GM19468 (cell line): Measurements from ENCODE around the gene ZMIZ1.
"Not testable (repeated sequence)": the region's sequence is repeated elsewhere in the genome, so short reads cannot be mapped to it uniquely, and the experiment has no call there.

Experiments used
- ATAC-seq: cut with Tn5 transposase; IDR thresholded peaks from one replicate; pipeline ENCODE4 v1.9.1; 2021; ENCODE audit warnings: mild to moderate bottlenecking, moderate library complexity, moderate number of reproducible peaks; ENCODE audit not compliant: unreplicated experiment; ENCODE audit errors: extremely low read depth

Gene ZMIZ1

DNA sequence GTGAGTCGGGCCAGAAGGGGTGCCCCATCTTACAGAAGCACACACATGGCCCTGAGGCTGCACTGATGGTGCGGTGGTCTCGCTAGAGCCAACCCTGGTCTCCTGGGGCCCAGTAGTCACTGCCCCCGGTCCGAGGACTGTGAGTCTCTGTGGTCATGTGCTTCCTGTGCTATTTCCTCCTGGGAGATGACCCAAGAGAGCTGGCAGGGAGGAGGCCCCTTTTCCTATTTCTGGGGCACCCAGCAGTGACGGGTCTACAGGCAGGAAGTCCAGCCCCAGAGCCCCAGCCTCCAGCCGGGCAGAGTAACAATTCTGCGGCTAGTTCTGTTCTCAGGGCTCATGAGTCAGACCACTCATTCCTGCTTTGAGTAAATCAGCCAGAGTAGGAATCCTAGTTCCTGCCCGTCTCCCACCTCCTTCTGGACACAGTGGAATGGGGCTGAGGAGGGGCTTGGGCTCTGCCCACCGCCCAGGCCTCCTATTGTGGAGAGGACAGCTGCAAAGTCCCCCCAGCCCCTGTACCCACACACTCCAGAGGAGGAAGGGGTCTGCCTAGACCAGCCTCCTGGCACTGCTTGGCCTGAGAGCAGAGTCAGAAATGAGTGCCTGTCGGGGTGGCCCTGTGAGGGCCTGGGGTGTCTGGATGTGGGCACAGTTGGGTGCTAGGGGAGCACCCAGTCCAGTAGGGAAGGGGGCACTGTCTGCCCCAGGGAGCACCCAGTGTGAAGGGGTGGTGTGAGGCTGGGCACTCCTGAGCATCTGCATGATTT is 198.0 kb downstream of the ZMIZ1 start:
- ATAC-seq = no peak

DNA sequence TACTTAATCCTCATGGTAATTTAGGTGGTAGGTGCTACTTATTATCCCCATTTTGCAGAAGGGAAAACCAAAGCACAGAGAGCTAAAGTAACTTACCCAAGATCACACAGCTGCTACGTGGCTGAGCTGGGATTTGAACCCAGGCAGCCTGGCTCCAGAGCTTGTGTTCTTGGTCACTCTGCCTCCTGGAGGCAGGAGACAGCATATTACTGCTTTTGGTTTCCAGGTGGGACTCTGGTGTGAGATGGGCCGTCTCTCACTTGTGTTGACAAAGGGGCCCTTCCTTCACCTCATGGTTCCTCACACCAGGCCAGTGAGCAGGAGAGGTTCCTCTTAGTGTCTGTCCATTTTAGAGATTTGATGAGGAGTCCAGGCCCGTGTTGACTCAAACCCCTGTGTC is 198.7 kb downstream of the ZMIZ1 start:
- no peak for ATAC-seq

DNA sequence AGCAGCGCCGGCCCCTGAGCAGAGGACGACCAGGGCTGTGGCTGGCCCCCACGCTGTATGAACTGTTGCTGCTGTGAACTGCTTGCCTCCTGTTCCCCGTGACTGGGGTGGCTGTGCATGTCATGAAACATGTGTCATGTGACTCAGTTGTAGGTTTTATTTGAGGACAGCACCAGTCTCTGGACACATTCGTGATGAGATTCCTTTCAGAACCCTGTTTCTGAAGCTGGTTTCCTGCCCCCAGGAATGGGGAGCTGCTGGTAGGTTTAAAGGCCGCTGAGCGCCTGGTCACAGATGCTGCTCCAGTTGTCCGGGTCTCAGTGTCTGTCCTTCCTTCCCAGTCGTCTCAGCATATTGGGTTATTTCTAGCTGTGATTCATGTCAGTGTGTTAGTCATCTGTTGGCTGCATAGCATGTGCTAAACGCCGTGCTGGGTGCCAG is 199.4 kb downstream of the ZMIZ1 start:
- no peak for ATAC-seq

DNA sequence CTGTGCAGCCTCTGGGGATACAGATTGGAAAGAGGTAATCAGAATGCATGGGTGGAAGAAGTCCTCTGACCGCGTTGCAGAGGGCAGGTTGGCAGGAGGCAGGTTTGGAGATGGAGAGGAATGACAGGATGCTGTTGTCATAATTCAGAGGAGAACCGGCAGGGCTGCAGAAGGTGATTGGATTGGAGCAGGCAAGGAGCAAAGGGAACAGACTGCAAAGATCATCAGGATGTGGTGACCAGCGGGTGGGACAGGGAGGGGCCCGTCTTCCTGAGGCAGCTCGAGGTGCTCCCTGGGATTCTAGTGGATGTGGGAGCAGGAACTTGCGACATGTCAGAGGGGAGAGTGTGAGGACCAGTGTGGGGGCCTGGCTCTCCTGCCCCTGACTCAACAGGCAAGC is 200.0 kb downstream of the ZMIZ1 start:
- no peak for ATAC-seq

DNA sequence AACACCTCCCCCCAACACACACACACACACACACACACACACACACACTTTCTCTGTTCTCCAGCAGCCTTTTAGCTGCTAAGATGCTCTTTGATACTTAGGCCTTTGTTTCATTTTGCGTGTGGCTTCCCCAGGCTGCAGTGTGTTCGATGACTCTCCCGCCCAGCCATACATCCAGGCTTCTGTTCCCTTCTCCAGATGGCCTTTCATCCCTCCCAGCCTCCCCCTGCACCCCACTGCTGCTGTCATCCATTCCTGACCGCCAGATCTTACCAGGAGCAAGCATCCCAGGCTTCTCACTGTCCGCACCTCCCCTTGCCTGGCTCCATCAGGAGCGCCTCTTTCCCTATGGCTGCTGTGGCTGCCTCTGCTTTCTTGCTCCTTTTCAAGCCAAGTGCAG is 200.7 kb downstream of the ZMIZ1 start:
- no peak for ATAC-seq

DNA sequence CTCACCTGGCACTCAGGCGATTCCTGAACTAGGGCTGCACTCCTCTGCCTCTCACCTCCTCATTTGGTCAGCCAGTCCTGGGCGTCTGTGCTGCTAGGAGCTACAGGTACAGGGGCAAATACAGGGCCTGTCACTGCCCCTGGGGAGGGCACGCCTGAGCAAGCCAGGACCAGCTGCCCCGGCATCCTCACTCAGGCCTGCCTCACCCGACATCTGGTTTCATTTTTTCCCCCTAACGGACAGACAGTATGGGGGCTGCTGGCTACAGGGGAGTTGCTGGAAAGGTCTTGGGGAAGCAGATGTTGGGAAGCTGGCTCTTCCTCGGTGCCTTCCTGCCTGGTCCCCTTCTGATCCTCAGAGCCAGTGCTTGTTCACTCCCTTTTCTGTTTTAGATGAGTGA is 201.2 kb downstream of the ZMIZ1 start:
- no peak for ATAC-seq

DNA sequence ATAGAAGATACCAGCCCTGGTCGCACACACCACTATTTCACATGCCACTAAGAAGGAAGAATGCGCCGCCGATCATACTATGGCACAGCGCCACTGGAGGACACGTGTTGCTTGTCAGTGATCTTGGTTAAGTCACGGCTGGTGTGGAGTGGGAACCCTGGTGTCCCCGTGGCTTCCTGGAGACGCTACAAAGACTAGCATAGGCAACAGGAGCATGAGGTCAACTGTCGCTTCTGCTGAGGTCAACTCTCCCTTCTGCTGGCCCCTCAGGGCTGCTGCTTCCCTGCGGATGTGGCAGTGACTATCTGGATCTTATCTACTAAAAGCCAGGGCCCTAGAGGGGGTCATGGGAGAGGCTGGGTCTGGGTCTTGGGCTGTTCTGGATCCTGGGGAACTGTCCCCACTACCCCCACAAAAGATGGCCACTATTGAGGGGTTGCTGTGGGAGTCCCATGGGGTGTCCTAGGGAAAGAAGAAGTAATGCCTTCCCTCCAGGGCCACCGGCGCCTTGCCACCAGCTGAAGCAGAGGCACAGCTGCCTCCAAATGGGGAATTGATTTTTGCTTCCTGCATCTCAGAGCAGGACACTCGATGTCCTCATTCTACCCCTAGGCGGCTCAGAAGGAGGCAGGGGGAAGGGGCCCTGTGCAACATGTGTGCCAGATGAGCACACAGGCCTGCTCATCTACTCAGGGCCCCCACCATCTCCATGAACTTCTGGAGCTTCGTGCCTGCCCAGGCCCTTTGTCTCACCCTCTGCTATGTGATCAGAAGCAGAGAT is 201.9 kb downstream of the ZMIZ1 start:
- ATAC-seq = no peak

DNA sequence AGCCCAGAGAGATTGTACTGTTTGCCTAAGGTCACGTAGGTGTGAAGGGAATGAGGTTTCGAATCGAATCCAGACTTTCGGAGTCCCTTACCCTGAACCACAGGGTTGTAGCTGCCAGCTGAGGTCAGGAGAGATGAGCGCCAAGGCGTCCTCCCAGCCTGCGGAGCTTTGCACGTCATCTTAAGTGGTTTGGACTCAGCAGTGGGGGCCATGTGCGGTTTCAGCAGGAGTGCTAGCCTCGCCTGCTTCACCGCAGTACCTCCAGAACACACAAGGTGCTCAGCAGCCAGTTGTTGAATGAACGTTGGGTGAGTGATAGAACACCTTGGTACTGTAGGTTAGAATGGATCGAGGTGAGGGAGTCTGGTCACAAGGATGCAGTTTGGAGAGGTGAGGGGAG is 203.6 kb downstream of the ZMIZ1 start:
- no peak for ATAC-seq

DNA sequence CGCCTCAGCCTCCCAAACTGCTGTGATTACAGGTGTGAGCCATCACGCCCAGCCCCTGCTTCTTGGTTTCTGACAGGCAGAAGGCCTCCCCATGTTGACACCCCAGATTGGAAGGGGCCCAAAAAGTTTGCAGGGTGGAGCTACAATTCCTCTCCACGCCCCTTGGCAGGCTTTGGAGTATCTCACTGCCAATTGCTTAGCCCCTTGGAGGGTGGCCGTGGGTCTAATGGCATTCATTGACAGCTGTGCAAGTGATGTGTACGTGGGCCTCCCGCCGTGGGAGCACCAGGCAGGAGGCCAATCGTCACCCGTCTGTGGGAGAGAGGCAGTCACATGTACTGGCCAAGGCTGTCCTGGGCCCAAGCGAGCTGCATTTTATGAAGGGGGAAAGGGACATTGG is 204.8 kb downstream of the ZMIZ1 start:
- ATAC-seq = no peak

DNA sequence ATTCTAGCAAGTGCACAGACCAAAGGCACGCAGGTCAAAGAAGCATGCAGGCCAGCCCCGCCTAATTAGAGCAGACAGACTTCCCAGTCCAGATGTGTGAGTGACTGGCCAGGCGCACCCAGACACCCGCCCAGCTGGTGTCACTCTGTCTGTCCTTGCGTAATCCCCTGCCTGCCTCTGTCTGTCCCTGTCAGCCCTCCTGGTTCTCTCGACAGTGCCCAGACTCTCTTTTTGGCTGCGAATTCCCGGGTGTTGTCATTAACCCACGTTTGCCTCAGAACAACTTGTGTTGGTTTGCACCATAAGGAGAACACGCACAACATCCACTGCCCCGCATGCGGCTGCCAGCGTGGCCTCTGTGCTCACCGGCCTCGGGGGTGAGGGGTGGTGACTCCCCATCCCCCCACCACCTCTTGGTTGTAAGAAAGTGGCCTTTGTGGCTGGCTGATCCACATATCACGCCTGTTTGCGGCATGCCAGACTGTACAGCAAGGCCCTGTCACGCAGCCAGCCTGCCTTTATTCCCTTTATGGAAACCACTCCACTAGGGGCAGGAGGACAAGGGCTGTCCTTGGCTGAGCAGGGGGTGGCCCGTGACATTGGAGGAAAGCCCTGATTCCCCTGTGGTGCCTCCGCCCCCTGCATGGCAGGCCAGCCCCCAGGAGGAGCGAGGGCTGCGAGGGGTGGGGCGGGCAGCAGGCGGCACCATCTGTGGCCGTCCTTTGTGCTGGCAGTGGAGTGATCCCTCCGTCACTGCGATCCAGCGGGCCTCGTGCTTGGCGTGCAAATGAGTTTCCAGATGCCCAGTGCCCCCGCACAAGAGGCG is 205.7 kb downstream of the ZMIZ1 start:
- ATAC-seq = no peak

DNA sequence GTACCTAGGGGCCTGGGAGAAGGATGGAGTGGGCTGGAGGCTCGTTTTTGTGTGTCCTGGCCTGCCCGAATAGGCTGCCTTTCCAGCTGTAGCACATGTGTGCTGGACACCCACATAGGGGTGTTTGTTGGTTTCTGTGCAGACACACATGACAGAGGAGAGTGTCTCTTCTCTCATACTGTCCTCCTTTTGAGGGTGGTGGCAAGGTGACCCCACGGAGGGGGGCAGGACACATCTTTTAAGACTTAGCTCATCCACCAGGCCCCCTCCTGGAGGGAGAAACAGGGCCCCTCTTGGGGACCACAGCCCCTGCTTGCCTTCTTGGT is 206.3 kb downstream of the ZMIZ1 start:
- no peak for ATAC-seq

DNA sequence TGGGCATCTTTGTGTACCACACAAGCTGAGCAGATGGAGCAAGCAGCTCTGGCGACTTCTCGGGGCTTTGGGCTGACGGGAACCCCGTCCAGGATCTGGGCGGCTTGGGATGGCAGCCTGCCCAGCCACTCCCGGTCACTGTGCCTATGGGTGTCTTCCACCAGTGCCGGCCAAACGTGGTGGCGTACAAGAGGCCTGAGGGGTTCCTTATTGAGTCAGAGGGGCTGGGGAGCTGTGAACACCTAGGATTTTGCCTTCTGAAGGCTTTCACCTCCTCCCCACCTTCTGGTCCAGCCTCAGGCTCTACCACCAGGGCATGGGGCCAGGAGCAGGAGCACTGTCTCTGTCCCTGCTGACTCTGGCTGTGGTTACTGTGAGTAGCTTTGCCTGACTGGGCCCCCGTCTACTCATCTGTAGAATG is 206.7 kb downstream of the ZMIZ1 start:
- no peak for ATAC-seq

DNA sequence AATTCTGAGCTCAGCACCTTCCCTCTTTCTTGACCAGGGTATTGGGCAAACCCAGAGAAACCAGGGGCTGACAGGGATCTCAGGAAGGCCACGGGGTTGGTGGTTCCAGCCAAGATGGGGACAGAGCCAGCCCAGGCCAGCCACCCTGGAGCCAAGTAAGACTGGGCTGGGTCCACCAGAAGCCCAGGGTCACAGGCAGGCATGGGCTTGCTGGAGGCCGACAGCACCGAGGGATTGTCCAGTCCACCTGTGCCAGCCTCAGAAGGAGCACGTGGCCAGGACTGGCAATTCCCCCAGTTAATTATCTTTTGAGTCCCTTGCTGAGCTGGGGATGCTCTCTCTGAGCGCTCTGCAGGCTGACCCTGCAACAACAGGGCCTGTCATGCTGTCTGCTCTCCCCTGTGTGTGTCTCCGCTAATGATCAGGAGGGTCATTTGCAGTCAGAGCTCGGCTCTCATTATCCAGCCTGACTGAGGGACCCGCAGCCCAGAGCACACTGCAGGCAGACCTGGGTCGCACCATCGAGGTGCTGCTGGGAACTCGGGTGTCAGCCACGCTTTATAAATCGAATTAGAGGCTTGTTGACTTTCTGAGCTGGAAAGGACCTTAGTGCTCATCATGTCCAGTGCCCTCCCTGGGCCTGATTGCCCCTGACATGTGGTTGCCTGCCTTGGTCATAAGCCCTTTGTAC is 209.0 kb downstream of the ZMIZ1 start:
- no peak for ATAC-seq

DNA sequence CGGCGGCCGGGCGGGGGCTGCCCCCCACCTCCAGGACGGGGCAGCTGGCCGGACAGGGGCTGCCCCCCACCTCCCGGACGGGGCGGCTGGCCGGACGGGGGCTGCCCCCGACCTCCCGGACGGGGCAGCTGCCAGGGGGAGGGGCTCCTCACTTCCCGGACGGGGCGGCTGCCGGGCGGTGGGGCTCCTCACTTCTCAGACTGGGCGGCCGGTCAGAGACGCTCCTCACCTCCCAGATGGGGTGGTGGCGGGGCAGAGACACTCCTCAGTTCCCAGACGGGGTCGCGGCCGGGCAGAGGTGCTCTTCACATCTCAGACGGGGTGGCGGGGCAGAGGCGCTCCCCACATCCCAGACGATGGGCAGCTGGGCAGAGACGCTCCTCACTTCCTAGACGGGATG is 210.3 kb downstream of the ZMIZ1 start:
- ATAC-seq = not testable (repeated sequence)

DNA sequence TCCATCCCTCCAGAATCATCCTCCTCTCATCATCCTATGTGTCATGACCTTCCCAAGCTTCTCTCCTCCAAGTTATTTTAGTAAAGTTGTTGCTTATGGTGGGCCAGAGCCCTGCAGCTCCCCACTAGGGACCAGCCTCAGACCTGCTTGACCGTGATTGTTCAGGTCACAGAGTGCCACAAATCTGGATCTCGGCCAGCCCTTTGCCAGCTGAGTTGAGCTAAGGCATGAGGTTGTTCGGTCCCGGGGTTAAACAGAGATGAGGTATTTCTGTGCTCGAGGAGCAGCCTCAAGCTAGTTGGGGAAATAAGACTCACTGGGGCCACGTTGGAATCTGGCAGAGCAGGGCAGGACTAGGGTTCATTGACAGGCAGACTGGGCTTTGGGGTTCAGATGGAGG is 212.2 kb downstream of the ZMIZ1 start:
- ATAC-seq = no peak

DNA sequence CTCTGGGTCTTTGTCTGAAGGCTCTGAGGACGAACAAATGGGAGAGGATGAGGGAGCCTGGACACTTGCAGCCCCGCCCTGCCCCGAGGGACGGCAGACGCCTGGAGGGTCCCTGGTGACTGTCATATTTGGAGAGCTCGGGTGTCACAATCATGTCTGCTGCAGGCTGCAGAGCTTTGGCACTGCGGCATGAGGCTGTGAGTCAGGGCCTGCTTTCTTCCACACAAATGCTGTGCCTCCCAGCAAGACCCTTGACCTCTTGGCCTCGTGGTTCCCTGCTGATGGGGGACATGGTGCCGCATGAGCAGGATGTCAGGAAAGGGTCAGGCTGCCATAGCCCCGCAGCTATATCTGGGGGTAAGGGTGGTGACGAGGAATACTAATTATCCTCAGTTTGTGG is 213.6 kb downstream of the ZMIZ1 start:
- ATAC-seq = no peak

DNA sequence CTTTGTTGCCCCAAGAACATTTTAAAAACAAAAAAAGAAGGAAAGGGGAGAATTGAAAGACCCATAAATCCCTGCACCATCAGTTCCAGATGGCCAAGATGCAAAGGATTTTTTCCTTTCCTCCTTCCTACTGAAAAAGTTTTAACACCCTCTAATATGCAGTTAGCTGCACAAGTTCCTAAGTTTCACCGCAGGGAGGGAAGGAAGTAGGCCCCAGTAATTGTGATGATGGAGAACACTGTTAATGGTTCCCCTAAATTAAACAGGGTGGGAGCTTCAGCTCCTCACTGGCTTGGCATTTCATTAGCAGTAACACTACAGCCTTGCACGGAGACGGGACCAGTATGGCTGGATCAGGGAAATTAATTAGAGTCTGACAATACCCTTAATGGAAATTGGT is 214.8 kb downstream of the ZMIZ1 start:
- no peak for ATAC-seq

DNA sequence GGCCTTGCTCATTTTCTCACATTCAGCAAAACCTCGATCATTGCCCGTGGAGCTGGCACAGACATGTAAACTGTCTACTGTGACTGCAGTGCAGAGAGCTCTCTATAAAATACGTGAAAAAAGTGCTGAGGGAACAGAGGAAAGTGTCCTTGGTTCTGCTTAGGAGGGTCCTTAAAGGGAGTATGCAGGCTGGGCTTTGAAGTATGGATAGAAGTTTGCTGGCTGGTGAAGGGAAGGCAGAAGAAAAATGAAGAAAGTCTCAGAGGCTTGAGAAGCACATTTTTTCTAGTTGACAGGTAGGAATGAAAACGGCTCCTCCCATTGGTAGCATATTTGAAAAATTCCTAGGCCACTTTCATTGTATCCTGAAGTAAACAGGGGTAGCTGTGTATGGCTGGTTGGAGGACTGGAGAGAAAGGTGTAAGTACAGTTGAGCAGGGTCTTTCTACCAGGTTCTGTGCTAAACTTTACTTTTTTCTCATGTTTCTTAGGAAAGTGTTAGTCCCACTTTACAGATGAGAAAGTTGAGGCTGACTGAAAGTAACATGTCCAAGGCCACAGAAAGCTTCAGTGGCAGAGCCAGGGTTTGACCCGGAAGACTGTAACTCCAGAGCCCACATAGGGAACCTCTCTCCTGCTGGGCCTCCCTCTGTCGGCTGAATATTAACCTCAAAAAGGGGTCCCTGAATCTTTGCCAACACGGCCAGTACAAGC is 215.5 kb downstream of the ZMIZ1 start:
- ATAC-seq = no peak

DNA sequence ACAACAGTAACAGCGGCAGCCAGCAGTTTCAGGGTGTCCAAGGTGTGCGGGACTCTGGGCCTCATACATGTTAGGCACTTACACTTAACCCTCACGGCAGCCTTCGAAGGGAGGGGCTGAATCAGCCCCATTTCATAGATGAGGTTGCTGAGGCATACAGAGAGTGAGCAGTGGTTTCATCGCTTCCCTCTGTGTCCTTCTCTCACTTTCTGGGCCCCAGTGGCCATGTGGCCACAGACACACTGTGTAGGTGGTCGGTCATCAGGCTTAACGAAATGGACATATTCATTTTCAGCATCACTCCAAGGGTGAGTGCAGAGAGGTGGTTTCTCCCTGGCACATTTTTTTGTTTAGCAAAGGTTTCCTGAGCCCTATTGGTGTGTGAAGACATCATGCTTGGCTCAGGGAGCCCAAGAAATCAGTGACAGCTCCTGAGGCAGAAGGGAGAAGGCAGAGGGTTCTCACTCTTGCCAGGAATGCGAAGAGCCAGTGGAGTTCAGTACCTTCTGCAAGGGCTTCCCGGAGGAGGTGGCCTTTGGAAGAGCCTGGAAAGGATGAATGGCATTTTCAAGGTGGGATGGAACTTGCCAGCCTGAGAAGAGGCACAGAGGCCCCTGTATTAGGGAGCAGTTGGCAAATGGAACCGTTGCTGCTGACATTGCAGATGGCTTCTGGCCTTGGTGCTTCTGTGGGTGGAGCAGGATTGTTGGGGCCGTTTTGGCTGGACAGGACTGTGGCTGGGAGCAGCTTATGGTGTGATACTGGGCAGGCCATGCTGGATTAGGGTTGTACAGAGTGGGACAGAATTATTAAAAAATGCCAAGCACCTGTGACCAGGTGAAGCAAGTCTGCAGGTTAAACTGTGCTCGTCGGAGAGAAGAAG is 216.8 kb downstream of the ZMIZ1 start:
- peak; percentile 60 for ATAC-seq
